ENCODE data around the gene EML1. TPM values are rescaled to one million over a fixed set of nuclear protein-coding genes. Genes with fewer than 3 reads are reported as not detected.

Gene EML1
- total and polyA plus RNA-seq, 2 of the 13 experiments (the other 11 are each of a cell fraction or from before 2014, with no cell fraction given) = 0.59 to 1.7 TPM

DNA sequence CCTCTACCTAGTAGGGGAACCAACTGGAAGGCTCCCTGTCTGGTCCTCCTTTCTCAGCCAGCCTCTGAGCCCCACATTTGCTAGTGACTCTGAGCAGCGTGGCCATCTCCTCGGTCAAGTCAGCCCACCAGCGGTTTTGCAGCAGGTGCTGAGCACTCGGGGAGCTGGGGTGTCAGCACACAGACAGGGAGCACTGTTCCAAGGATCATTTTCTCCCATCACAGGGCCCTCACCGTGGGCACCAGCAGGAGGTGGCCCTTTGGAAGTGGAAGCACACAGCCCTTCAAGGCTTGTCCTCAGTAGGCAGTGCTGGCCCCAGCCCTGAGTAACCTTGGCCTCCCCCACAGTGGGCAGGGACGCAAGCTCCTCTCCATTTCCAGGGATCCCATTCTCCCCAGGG lies 24.1 kb upstream of the EML1 start:
- Histone ChIP-seq H3K9ac (ENCODE audit: insufficient read depth, low read depth, low read length) (no peak overlapping the region), H2AFZ (ENCODE audit: low read length) (no peak overlapping the region), H3K4me1 (ENCODE audit: insufficient read depth, low read length) (no peaks in the 10 kb centered on the region), H4K20me1 (ENCODE audit: insufficient read depth, low read length) (no peaks in the 10 kb centered on the region), H3K27ac (ENCODE audit: extremely low read length, insufficient read depth, low read length) (no peak overlapping the region), H3K36me3 (replicated peaks in 1 of 2; ENCODE audit: control insufficient read depth in 1 of 2, insufficient read depth in 2 of 2, low read length in 2 of 2) (no peaks in the 10 kb centered on the region), H3K4me2 (ENCODE audit: low read depth, low read length) (no peak overlapping the region), H3K27me3 (ENCODE audit: control insufficient read depth in 1 of 2, insufficient read depth in 2 of 2, low read length in 2 of 2) (peaks cover 0 to 4% of the 10 kb centered on the region in 2 experiments; a peak in 2 of 5 replicates), H3K9me3 (ENCODE audit: low read length) (no peaks in the 10 kb centered on the region), H3K4me3 (replicated peaks in 1 of 3; ENCODE audit: insufficient read depth in 1 of 3, low read depth in 2 of 3, low read length in 3 of 3) (no peak overlapping the region), H3K79me2 (ENCODE audit: insufficient read depth, low read length) (no peaks in the 10 kb centered on the region)
- in situ Hi-C loops (cut with HindIII; ENCODE audit: extremely low pct_ligation_motif_present, low pct_unique_long_range_greater_than_20kb) (no loop called here), intact Hi-C loops (cut with micrococcal nuclease; ENCODE audit: unreplicated experiment) (no loop called here)
- POLR2A ChIA-PET = no interaction called here
- WGBS (ENCODE audit: low lambda C conversion rate) = 90% methylated on average over 2 of the region's 6 CpGs
- ATAC-seq = no peak
- no TSS peak for BruUV-seq (replicated peaks)
- no peak for DNase-seq (ENCODE audit: low spot score)
- no peak for FAIRE-seq
- CTCF ChIA-PET (ENCODE audit: low intra/inter-chr PET ratio, low total read pairs) = no interaction called here
- no peak for TF ChIP-seq ZNF616 (CRISPR knock-in tag; IDR thresholded peaks at IDR 0.05; ENCODE audit: low read depth)
- no peak for TF ChIP-seq JUND (CRISPR knock-in tag; IDR thresholded peaks at IDR 0.05)
- no peak for TF ChIP-seq ZNF12 (CRISPR knock-in tag; IDR thresholded peaks at IDR 0.05)
- TF ChIP-seq ASH2L (IDR thresholded peaks at IDR 0.05; ENCODE audit: insufficient read length, low read depth, low read length) = no peak
- TF ChIP-seq GPN1 (CRISPR knock-in tag; IDR thresholded peaks at IDR 0.05; ENCODE audit: borderline replicate concordance) = no peak

DNA sequence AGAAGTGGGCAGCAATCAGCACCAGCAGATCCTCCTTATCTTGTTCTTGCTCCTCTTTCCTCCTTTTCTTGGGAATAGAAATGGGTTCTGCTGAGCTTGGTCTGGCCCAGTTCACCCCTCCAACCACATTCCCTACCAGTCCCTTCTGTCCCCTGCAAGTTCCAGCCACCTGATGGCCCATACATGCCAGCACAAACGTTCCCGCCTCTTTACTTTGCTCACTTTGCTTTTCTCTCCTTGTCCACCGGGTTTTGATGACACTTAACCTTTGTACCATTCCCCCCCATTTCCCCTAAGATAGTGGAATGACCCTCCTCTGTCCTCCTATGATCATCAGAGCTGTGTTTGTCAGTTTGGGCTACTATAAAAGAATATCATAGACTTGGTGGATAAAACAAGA lies 23.4 kb upstream of the EML1 start:
- no peaks in the 10 kb centered on the region for H3K9me3 ChIP-seq (ENCODE audit: low read length)
- no peaks in the 10 kb centered on the region for H4K20me1 ChIP-seq (ENCODE audit: insufficient read depth, low read length)
- ChIA-PET CTCF (ENCODE audit: low intra/inter-chr PET ratio, low total read pairs) (no interaction called here), POLR2A (no interaction called here)
- WGBS (ENCODE audit: low lambda C conversion rate) = 2% methylated on average over 3 of the region's 3 CpGs
- no peak for ATAC-seq
- H3K4me3 ChIP-seq (replicated peaks in 1 of 3; ENCODE audit: insufficient read depth in 1 of 3, low read depth in 2 of 3, low read length in 3 of 3) = no peak overlapping the region
- no TSS peak for BruUV-seq (replicated peaks)
- in situ Hi-C loops (cut with HindIII; ENCODE audit: extremely low pct_ligation_motif_present, low pct_unique_long_range_greater_than_20kb) (no loop called here), intact Hi-C loops (cut with micrococcal nuclease; ENCODE audit: unreplicated experiment) (no loop called here)
- H3K27me3 ChIP-seq (ENCODE audit: control insufficient read depth in 1 of 2, insufficient read depth in 2 of 2, low read length in 2 of 2) = peaks cover 0 to 4% of the 10 kb centered on the region in 2 experiments; a peak in 3 of 5 replicates
- H2AFZ ChIP-seq (ENCODE audit: low read length) = no peak overlapping the region
- DNase-seq (ENCODE audit: low spot score) = no peak
- H3K36me3 ChIP-seq (replicated peaks in 1 of 2; ENCODE audit: control insufficient read depth in 1 of 2, insufficient read depth in 2 of 2, low read length in 2 of 2) = no peaks in the 10 kb centered on the region
- H3K79me2 ChIP-seq (ENCODE audit: insufficient read depth, low read length) = no peaks in the 10 kb centered on the region
- no peak for FAIRE-seq
- H3K9ac ChIP-seq (ENCODE audit: insufficient read depth, low read depth, low read length) = no peak overlapping the region
- no peak overlapping the region for H3K27ac ChIP-seq (ENCODE audit: extremely low read length, insufficient read depth, low read length)
- no peaks in the 10 kb centered on the region for H3K4me1 ChIP-seq (ENCODE audit: insufficient read depth, low read length)
- H3K4me2 ChIP-seq (ENCODE audit: low read depth, low read length) = no peak overlapping the region
- TF ChIP-seq ETS1 (CRISPR knock-in tag; IDR thresholded peaks at IDR 0.05) (no peak), PHF21A (CRISPR knock-in tag; IDR thresholded peaks at IDR 0.05) (no peak), HNRNPK (IDR thresholded peaks at IDR 0.05; ENCODE audit: low read depth, low read length, poor library complexity, severe bottlenecking) (no peak), HOXA5 (CRISPR knock-in tag; IDR thresholded peaks at IDR 0.05) (no peak), PCBP2 (optimal IDR thresholded peaks at IDR 0.05; ENCODE audit: low read depth, low read length, poor library complexity, severe bottlenecking) (no peak), NFYB (CRISPR knock-in tag; IDR thresholded peaks at IDR 0.05) (no peak), ZMAT5 (CRISPR knock-in tag; IDR thresholded peaks at IDR 0.05; ENCODE audit: borderline replicate concordance, low read depth) (no peak), ZNF556 (CRISPR knock-in tag; IDR thresholded peaks at IDR 0.05; ENCODE audit: borderline replicate concordance) (no peak), ZNF629 (CRISPR knock-in tag; conservative IDR thresholded peaks at IDR 0.05) (no peak), TCF7L2 (IDR thresholded peaks at IDR 0.05; ENCODE audit: low read depth, low read length) (no peak), ZFY (CRISPR knock-in tag; IDR thresholded peaks at IDR 0.05) (no peak)
- TF ChIP-seq, protein P1, sequence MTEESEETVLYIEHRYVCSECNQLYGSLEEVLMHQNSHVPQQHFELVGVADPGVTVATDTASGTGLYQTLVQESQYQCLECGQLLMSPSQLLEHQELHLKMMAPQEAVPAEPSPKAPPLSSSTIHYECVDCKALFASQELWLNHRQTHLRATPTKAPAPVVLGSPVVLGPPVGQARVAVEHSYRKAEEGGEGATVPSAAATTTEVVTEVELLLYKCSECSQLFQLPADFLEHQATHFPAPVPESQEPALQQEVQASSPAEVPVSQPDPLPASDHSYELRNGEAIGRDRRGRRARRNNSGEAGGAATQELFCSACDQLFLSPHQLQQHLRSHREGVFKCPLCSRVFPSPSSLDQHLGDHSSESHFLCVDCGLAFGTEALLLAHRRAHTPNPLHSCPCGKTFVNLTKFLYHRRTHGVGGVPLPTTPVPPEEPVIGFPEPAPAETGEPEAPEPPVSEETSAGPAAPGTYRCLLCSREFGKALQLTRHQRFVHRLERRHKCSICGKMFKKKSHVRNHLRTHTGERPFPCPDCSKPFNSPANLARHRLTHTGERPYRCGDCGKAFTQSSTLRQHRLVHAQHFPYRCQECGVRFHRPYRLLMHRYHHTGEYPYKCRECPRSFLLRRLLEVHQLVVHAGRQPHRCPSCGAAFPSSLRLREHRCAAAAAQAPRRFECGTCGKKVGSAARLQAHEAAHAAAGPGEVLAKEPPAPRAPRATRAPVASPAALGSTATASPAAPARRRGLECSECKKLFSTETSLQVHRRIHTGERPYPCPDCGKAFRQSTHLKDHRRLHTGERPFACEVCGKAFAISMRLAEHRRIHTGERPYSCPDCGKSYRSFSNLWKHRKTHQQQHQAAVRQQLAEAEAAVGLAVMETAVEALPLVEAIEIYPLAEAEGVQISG (CRISPR knock-in tag; IDR thresholded peaks at IDR 0.05) = no peak
